SK-N-SH (cell line): ENCODE data around the gene TBP. TPM values are rescaled to one million over a fixed set of nuclear protein-coding genes. Genes with fewer than 3 reads are reported as not detected.
"Not testable (repeated sequence)": the region's sequence is repeated elsewhere in the genome, so short reads cannot be mapped to it uniquely, and the experiment has no call there.

Experiments
- CTCF ChIA-PET: fragments of 300-600, 350-600 bp; formaldehyde crosslinking; extraction: SDS; loops from one replicate; lab custom pipeline; 2021; lab: Yijun Ruan, JAX
- POLR2A ChIA-PET: fragments of 350-600 bp; sonication (Branson Sonifier 250); formaldehyde crosslinking; extraction: SDS; loops from one replicate; lab custom pipeline; 2020; ENCODE audit warnings: antibody characterized with exemption, inconsistent platforms; lab: Yijun Ruan, JAX
- DNase-seq: peaks from one replicate; pipeline ENCODE4 v3.0.0; 2012
- H2AFZ ChIP-seq: fragments of 200-600 bp; sonication (generic); 2 replicates; pipeline ENCODE4 v1.8.1; 2016; ENCODE audit warnings: antibody characterized with exemption, mild to moderate bottlenecking, low read depth
- H3F3A ChIP-seq: fragments of 200-600 bp; sonication (generic); replicated peaks from 2 replicates; pipeline ENCODE3; 2016; ENCODE audit warnings: antibody characterized with exemption, mild to moderate bottlenecking; ENCODE audit not compliant: insufficient read depth
- H3K27ac ChIP-seq, 2 experiments: fragments of 200-500 bp in 1 of 2; fragments of 200-600 bp in 1 of 2; sonication (Bioruptor generic) in 1 of 2; sonication (generic), shearing (Covaris generic) in 1 of 2; 2 replicates each; pipeline versions ENCODE4 v1.5.1 to v1.6.1; 2014 to 2016; ENCODE audit warnings: low read depth in 2 of 2, inconsistent platforms in 1 of 2, low read length in 1 of 2, mild to moderate bottlenecking in 1 of 2, mixed read lengths in 1 of 2
- H3K27me3 ChIP-seq: fragments of 200-600 bp; sonication (generic), shearing (Covaris generic); 2 replicates; pipeline ENCODE4 v1.6.1; 2016; ENCODE audit warnings: mixed run types; ENCODE audit not compliant: insufficient read depth
- H3K36me3 ChIP-seq, 2 experiments: fragments of 200-500 bp in 1 of 2; fragments of 200-600 bp in 1 of 2; sonication (Bioruptor generic) in 1 of 2; sonication (generic) in 1 of 2; replicated peaks in 1 of 2; 2 replicates each; pipeline versions ENCODE3 to v1.5.1; 2014 to 2016; ENCODE audit warnings: low read length in 1 of 2, mild to moderate bottlenecking in 1 of 2; ENCODE audit not compliant: insufficient read depth in 2 of 2, control insufficient read depth in 1 of 2
- H3K4me1 ChIP-seq, 2 experiments: fragments of 200-500 bp in 1 of 2; fragments of 200-600 bp in 1 of 2; sonication (Bioruptor generic) in 1 of 2; sonication (generic), shearing (Covaris generic) in 1 of 2; 2 replicates each; pipeline versions ENCODE4 v1.5.1 to v1.6.1; 2014 to 2016; ENCODE audit warnings: low read depth in 1 of 2, low read length in 1 of 2, mixed run types in 1 of 2; ENCODE audit not compliant: insufficient read depth in 2 of 2, control insufficient read depth in 1 of 2
- H3K4me2 ChIP-seq: fragments of 200-600 bp; sonication (generic), shearing (Covaris generic); 2 replicates; pipeline ENCODE4 v1.6.1; 2017; ENCODE audit warnings: mixed run types
- H3K4me3 ChIP-seq, 2 experiments: fragments of 200-500 bp in 1 of 2; fragments of 200-600 bp in 1 of 2; sonication (Bioruptor generic) in 1 of 2; sonication (generic), shearing (Covaris generic) in 1 of 2; 2 replicates each; pipeline versions ENCODE4 v1.5.1 to v1.8.1; 2014 to 2016; ENCODE audit warnings: low read depth in 2 of 2, inconsistent platforms in 1 of 2, low read length in 1 of 2, mild to moderate bottlenecking in 1 of 2, mixed read lengths in 1 of 2, moderate library complexity in 1 of 2
- H3K79me2 ChIP-seq: fragments of 200-600 bp; sonication (generic); 2 replicates; pipeline ENCODE4 v1.8.1; 2017; ENCODE audit warnings: mild to moderate bottlenecking; ENCODE audit not compliant: insufficient read depth
- H3K9ac ChIP-seq: fragments of 200-600 bp; sonication (generic); 2 replicates; pipeline ENCODE4 v1.6.1; 2017; ENCODE audit warnings: mixed run types
- H3K9me2 ChIP-seq: fragments of 200-600 bp; sonication (generic); 2 replicates; pipeline ENCODE4 v1.6.1; 2017; ENCODE audit warnings: mixed run types
- H3K9me3 ChIP-seq: fragments of 200-600 bp; sonication (generic); 2 replicates; pipeline ENCODE4 v1.6.1; 2017; ENCODE audit warnings: mixed run types, mild to moderate bottlenecking, moderate library complexity
- H4K20me1 ChIP-seq: fragments of 200-600 bp; sonication (generic); 2 replicates; pipeline ENCODE4 v1.6.1; 2017; ENCODE audit warnings: mild to moderate bottlenecking, mixed run types; ENCODE audit not compliant: insufficient read depth
- WGBS: methylation state at CpG from one replicate; pipeline ENCODE4 v1.1.6; 2017; ENCODE audit warnings: low lambda C conversion rate; 5-methylcytosine and 5-hydroxymethylcytosine counted together
- polyA plus RNA-seq, 3 experiments: library from polyadenylated mRNA; depleted of rRNA; stranded (reverse); fragments of >200 nt; gene quantifications; 2 replicates each; pipeline ENCODE4 v1.2.3, GENCODE V29; 2012

TBP gene
- polyA plus RNA-seq, 1 of the 3 experiments (the other 2 are of a cell fraction) = 45.5 TPM

GRCh38 chr6:170616020-170616554, 61.9 kb downstream of the TBP start:
- H3K4me2 ChIP-seq, H2AFZ ChIP-seq, H3K9me2 ChIP-seq, H3F3A ChIP-seq, H4K20me1 ChIP-seq, H3K4me3 ChIP-seq, H3K27me3 ChIP-seq, CTCF ChIA-PET, DNase-seq, POLR2A ChIA-PET, H3K4me1 ChIP-seq, H3K36me3 ChIP-seq, H3K79me2 ChIP-seq, H3K9ac ChIP-seq, H3K27ac ChIP-seq, H3K9me3 ChIP-seq: not testable (repeated sequence)
- no CpG with 5 or more reads among the region's 1 CpG for WGBS

Other genes starting within 250 kb of the TBP start
- gene FAM120B, start 247.6 kb upstream of the TBP start, polyA plus RNA-seq (2012; rRNA removed) = 7.7 and 9.6 TPM in 2 replicates
- 546 and 588 TPM in 2 replicates for gene PSMB1, start 1.1 kb upstream of the TBP start, polyA plus RNA-seq (2012; rRNA removed)
- 82.1 and 107 TPM in 2 replicates for gene PDCD2, start 30.3 kb downstream of the TBP start, polyA plus RNA-seq (2012; rRNA removed)